ENCODE results near the gene CCDC102B.
"Not testable (repeated sequence)": the region's sequence is repeated elsewhere in the genome, so short reads cannot be mapped to it uniquely, and the experiment has no call there.

CCDC102B gene

DNA sequence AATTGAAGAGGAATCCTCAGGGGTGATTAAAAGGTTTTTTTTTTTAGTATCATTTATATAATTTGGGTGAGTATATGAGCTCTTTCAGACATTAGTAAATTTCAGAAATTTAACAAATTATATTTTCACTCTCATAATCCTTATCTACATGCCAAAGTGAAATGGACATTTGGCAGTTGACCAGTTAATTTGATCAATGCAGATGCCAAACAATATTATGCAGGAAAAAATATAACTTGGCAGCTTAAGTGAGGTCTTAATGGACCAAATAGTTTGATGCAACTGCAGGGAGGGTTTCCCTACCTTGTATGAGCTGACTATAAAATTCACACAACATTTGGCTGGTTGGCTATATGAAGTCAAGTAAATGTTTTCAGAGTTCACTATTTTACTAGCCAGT is 185.2 kb downstream of the CCDC102B start:
- FAIRE-seq: peak; percentile 47

DNA sequence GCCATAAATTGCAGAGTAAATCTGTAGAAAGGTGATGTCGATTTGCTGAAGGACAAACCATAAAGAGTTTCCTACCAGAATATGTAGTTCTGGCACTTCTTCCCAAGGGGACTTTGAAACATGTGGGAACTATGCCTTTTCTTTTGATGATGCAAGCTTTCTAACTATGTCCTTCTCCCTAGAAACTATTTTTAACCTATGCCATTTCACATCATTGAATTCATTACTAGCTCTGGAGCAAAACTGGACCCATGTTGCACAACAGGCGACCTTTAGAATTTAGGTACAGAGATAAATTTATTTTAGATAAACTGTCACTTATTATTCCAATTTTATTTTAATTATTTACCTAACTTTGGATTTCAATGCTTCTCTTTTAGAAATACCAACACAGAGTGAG is 186.5 kb downstream of the CCDC102B start:
- FAIRE-seq: no peak

DNA sequence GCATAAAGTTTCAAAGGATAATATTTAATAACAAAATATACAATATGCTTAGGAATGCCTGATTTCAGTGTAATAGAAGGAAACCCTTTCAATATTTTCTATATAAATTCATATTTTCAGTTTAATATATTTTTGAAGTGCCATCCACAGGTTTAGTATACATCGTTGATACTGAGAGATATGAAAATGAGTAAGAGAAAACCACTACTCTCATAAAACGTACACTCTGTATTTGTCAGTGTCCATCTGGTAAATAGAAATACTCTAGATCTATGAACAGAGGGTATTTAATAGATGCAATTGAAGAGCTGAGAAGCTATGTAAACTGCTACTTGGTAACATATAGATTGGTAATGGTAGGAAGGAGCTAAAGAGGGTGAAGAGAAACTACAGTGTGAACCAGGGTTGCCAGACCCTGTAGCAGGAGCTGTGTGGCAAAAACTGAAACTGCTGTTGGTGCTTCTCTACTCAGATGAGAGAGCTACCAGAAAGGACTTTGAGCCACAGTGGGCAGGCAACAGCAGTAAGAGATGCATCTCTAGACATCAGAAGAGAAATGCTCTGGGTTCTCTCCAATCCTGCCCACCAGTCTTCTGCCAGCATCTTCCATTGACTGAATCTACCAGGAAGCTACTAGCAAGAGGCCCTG is 187.4 kb downstream of the CCDC102B start:
- no peak for FAIRE-seq

DNA sequence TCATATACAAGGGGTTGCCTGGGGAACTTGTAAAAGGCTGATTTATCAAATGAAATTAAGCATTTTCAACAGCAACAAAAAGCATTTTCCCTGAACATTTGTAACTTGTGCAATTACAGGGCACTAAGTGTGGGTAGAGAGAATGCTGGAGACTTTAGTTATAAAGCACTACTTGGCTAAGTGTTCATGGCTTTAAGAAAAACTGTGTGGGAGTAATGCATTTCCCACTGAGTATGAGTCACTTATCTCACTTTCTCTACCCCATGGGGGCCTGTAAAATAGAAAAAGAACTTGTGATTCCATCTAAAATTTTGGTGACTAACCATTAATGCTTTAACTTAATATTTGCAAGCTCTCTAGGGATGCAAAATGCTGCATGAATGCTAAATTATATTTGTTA is 193.4 kb downstream of the CCDC102B start:
- no peak for FAIRE-seq

DNA sequence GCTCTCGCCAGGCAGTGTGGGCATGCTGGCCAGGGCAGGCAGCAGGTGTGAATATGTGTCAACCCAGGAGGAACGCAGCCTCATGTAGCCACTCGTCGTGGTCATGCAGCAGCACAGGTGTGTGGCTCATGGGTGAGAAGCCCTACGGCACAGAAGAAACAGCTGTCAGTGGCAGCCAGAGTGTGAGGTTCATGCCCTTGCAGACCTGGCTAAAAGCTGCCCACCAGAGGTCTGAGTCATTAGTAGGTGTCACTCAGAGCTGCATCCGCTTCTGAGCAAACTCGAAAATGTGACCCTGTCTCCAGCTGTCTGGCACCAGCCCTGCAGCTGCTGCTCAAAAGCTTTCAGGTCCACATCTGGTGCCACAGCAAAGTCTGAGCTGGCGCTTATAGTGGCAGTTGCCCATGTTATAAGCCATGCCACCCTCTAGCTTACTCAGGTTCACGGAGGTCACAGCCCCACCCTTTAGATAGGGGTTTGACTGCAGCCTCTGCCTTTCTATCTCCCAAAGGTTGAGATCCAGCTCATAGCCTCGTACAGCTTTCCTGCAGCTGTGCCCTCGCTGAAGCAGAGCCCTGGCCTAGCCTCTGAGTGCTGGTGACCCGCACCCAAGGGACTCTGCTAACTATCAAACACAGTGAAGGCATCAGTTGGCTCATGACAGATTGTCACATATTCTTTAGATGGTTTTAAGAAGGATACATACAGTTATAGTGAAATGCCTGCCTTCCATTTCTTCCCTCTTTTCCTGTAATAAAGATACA is 195.0 kb downstream of the CCDC102B start:
- FAIRE-seq: no peak

DNA sequence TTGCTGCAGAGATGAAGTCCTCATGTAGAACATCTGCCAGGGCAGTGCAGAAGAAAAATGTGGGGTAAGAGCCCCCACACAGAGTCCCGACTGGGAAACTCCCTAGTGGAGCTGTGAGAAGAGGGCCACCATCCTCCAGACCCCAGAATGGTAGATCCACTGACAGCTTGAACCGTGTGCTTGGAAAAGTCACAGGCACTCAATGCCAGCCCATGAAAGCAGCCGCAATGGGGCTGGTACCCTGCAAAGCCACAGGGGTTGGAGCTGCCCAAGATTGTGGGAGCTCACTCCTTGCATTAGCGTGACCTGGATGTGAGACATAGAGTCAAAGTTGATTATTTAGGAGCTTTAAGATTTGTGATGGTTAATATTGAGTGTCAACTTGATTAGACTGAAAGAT is 197.8 kb downstream of the CCDC102B start:
- FAIRE-seq: no peak

DNA sequence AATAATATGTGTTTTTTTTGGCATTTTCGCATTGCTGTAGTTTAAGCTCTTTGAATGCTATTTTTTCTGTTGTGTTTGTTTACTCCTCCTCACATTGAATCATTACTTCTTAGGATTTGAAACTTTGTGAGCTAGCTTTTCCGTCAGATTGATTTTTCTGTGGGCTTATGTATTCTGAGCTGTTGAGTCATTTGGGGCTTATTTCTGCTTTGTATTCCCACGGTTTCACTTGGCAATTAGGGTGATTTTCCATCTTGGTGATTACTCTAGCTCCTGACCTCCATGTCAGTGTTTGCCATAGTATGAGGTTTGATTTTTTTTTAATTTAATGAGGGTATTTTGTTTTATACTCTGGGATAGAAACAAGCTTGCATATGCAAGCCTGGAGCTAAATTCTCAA is 200.0 kb downstream of the CCDC102B start:
- no peak for FAIRE-seq

DNA sequence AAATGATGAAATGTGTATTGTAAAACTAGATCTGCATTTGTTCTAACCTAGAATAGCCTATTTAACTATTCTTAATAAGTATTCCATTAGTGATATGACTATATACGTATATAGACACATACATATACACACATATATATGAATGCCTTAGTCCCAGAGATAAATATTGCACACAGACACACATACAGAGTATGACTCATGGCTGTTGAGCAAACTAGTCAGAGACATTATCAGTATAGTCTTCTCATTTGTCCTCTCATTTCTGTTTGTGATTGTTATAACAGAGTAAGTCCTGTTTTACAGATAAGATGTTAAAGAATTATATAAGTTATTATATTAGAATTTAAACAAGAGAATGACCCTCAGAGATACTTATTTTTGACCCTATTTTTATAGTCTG is 202.5 kb downstream of the CCDC102B start:
- FAIRE-seq: no peak

DNA sequence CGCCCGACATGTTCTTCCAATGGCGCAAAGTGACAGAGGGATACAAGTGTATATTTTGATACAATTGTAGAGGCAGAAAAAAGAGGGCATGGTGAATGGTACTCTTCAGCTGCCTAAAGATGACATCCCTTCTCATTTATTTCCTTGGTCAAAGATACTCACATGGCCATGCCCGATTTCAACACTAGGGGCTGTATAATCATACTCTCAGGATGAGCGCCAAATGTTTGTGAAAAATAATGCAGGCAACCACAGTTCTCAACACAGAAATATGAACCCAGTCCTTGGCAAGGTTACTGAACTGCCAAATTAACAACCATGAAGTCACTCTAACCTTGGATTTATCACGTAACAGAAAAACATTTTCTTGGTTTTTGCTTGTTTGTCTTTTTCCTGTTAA is 204.4 kb downstream of the CCDC102B start:
- no peak for FAIRE-seq

DNA sequence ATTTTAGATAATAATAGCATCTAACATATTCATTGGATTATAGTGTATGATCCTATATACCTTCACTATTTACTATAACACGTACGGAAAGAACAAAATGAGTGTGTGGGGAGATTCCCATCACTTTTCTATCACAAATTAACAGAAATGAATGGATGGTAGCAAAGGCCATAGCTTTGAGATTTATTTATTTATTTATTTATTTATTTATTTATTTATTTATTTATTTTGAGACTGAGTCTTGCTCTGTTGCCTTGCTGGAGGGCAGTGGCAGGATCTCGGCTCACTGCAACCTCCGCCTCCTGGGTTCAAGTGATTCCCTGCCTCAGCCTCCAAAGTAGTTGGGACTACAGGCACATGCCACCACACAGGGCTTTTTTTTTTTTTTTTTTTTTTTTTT is 208.3 kb downstream of the CCDC102B start:
- FAIRE-seq: not testable (repeated sequence)

DNA sequence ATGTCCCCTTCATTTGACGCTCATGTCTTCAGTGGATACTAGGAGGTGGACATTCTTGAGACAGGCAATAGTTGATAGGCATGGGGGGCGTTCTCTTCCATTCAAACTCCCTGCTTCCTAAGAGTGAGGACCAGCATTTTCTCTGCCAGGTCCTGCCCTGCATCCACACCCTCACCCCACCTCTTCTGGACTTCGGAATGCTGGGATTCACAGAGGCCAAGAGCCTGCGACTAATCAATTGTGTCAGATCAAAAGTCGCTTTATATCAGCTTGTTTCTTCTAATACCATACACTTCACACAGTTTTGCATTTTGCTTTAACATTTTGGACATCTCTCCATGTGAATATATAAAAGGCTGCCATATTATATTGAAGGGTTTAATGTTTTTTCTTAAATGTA is 210.7 kb downstream of the CCDC102B start:
- no peak for FAIRE-seq

DNA sequence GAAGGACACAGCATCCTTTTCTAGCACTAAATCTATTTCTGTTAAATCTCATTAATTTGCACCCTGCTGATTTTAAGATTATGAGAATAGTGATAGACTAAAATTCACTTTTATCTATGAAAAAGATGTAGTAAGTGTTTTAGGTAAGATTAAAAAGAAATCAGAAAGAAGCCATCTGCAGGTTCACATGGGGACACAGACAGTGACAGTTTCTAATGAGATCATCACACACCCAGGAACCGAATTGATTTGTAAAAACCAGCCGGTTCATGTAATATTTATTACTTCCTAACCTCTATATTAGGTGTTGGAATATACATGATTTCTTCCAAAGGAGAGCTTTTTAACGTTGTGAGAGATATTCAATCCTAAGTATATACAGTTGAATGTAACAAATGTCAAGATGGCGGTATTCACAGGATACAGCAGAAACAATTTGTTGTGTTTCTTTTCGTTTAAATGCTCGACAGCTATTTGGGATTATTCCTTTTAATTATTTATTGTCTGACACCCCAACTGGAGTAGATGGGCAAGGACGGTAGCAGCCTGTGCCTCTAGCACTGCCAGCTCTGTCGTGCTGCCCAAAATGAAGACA is 223.4 kb downstream of the CCDC102B start:
- no peak for FAIRE-seq

DNA sequence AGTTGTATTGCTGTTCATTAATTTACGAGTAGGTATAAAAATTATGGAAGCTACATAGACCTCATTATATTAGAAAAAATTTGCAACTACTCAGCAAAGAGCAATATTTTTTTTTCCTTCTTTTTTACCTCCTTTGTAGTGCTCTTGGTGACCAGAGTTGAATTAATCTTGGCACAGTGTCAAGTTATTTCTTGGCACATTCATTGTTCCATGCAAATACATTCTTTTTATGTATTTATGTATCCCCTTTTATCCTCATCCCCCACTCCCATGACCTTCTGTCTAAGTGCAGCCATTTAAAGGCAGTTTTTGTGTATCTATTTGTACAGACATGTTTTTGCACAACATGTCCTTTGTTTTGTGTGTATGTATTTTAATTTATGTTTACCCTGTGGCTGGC is 224.5 kb downstream of the CCDC102B start:
- FAIRE-seq: no peak

DNA sequence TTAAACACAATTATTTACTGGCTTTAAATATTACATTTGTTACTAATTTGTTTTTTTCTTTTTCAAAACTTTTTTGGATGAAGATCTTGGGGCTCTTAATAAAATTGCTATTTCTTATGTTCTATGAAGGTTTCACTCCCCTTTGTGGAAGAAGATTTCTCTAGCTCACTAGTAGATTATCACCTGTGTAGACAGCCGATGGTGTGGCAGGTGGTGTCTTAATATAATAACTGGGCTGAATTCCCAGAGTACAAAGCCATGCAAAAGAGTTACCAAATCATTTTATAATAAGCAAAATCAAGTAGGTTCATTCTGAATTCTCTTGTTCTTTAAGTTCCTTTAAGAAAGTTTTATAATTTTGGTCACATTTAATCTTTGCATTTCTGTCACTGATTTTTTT is 233.7 kb downstream of the CCDC102B start:
- no peak for FAIRE-seq

DNA sequence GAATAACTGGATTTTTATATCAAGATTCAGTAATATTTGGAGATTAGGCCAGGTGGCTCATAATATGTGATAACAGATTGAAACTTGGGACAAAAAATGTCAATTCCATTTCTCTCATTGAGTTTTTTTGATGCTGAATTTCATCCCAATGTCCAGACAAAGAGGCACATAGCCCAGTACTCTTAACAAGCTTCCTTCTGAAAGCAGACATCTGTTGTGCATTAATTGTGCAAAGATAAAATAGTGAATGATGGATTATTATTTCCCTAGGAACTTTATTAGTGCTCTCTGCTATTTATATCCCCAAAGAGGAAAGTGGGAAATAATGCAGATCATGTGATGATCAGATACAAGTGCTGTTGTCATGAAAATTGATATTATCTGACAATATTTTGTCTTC is 234.1 kb downstream of the CCDC102B start:
- no peak for FAIRE-seq

DNA sequence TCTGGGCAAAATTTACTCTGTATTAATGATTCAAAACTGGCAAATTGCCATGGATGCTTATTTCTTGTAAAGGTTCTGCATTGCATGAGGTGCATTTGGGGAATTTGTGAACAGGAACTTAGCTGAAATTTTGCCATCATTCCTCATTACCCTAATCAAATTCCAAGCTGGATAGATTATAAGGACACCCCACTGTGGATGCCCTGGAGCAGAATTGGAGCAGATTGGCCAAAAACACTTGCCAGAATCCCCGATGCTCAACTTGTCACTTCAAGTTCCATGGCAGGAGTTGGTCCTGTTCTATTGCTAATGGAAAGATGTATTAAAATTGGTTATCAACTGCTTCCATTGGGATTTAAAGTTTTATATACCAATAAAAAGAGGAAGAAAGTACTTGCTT is 237.9 kb downstream of the CCDC102B start:
- FAIRE-seq: no peak

DNA sequence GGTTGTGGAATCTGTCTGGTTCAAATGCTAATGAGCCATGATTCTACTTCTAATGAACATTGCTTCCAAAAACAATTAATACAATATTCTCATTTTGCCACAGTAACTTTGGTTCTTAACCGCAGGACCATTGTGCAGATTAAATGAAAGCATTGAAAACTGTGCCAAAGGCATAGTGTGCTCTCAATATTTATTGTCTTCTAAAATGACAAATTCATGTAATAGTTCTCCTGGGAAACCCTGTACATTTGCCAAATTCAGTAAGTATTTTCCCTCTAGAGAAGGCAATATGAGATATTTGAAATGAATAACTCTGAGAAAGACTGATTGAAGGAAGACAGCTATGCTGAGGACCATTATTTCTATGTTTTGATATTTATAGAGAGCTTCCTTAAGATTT is 246.3 kb downstream of the CCDC102B start:
- no peak for FAIRE-seq

DNA sequence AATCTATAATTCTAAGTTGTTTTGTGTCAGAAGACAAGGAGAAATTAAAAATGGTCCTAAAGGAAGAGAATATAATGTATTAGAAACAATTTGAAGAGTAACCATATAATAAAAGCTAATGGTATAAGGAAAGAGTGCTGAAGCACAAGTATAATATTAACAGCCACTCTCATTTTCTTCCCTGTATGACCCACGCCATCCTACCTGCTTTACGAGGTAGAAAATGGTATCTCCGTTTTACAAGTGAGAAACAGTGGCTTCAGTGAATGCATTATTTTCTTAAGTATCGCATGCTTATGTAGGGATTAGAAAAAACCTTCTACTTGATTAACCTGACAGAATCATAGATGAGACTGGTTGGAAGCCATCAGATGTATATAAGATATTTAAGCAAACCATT is 266.2 kb downstream of the CCDC102B start:
- no peak for FAIRE-seq

DNA sequence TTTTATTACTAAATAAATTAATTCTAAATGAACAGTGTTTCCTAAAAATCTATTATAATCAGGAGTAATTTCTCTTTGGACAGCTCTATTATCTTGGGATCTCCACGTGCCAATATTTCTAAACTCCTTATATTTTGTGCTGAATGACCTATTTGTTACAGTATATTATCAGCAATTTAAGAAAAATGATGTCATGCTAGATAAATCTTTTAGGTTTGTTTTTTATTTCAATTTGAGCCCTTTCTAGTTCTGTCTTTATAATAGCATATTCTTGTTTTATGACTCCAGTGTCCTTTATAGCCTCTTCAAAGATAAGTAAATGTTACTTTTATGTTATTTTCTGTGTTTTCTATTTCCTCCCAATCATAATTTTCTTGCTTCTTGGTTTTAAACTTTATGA is 269.2 kb downstream of the CCDC102B start:
- no peak for FAIRE-seq

DNA sequence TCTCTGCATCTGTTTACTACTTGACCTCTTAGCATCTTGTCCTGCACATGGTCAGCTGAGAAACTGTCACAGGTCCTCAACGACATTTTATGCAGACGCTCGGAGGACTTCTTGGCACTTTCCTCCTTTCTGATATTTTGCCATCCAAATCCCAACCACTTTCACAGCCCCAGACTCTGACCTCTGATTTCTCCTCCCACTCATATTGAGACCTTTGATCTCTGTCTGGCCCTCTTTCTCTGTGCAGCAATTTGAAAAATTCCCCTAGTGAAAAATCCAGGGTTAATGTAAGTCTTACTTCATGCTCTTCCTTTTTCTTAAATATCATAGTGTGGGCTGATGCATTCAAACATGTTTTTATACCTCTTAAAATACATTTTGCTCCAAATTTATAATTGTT is 273.8 kb downstream of the CCDC102B start:
- FAIRE-seq: no peak

DNA sequence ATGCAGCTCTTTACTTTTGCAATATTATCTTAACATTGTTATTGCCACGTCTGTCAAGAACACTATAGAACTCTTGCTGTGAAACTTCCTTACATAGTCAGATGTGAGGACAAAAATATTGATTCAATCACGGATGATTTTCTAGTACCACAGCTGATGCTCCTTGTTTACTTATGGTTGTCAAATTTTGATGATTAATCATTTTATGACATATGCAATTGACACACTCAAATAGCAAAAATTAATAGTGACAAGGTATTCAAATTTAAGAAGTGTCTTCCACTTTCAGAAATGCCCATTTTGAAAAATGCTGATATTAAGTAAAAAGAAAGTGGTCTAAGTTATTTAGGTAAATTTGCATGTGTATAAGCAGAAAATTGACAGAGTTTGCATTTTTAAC is 284.0 kb downstream of the CCDC102B start:
- FAIRE-seq: no peak

DNA sequence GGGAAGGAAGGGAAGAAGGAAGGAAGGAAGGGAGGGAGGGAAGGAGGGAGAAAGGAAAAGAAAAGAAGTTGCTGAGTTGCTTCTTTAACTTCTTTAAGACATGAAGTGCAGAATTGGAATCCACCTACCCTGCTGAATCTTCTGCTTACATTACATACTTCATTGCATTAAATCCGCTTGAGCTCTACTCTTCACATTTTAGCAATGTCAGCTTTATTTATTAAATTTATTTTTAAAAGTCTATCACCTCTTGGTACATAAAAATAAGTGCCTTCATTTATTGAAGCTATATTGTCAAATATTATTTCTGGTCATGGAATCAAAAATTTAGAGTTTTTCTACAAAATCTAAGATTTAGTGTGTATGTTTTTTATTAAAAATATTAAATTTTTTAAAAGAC is 284.6 kb downstream of the CCDC102B start:
- FAIRE-seq: no peak

DNA sequence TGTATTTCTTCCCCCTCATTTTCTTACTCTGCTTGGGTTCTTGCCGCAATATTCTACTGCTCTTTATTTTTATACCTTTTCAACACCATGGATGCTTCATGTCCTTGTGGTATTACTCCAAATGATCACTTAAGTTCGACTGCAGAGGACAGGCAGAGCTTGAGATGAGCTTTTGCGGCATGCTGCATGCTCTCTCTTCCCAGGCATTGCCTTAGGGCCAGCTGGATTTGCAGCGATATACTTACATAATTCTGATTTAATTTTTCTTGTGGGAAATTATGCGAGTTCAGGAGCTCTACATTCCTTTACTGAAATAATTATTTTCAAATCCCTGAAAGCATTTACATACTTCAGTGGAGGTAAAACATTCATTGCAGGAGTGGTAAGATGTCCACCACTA is 288.1 kb downstream of the CCDC102B start:
- FAIRE-seq: no peak

DNA sequence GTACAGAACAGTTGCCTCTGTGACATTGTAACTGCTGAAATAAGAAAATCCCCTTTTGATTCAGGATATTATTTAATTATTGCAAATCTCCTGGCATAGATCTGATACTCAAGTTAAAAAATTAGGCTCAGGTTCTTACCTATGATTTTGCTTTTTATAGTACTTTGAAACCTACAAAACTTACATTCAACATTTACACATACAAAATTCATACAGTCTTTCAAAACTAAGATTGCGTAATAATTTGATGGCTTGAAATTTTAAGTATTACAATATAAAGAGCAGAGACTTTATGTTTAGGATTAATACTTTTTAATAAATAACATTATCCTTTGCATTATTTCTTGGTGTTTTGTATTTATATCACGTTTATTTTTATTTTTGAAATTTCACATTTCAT is 291.1 kb downstream of the CCDC102B start:
- peak; percentile 94 for FAIRE-seq

DNA sequence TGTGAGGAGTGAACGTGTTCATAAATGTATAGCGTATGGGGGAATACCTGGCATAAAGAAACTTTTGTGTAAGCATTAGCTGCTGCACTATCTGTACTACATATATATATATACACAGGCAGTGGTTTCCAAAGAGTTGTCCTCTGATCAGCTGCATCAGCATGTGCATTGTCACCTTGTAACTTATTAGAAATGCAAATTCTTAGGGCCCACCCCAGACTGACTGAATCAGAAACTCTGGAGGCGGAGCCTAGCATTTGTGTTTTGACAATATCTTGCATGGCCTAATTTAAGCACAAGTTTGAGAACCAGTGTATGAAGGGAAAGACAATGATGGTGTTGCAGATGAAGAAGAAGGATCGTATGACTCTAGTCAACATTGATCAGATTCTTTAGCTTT is 299.5 kb downstream of the CCDC102B start:
- no peak for FAIRE-seq

All from A204.1 (cell line).